ENCODE results near the gene CIAO3.
"Not testable (repeated sequence)": the region's sequence is repeated elsewhere in the genome, so short reads cannot be mapped to it uniquely, and the experiment has no call there.

The CIAO3 gene

DNA sequence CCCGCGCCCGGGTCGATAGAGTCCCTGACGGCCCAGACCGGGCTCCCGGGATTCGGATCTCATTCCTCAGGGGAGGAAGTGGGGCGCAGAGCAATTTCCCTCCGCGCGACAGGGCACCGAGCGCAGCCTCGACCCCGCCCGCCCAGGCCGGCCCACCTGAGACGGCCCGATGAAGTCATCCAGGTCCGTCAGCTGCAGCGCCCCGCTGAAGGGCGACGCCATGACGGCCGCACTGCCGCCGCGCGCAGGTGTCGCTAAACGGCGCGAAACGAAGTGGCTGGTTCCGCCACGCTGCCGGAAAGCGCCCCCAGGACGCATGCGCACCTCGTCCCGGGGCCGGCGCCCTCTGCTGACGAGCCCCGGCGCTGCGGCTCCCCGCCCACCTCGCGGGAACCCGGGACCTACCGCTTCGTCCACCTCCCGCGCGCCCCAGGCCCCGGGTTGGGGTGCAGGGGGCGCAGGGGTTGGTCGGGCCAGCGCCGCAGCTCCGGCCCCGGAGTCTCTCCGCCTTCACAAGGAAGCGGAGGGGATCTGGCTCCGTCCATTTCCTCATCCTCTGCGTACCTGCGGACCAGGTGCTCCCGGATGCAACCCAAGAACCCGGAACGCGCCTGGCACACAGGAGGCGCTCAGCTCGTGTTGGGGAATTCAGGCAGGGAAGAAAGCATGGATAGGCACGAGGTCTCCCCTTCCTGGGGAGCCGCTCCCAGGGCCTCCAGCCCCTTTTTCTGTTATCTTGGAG is at the start of gene CIAO3:
TSS of gene CIAO3 (minus strand) at position 234 of the 742 bp plus-strand sequence. CDS start at position 222, 12 bp downstream.
- FAIRE-seq: no peak

DNA sequence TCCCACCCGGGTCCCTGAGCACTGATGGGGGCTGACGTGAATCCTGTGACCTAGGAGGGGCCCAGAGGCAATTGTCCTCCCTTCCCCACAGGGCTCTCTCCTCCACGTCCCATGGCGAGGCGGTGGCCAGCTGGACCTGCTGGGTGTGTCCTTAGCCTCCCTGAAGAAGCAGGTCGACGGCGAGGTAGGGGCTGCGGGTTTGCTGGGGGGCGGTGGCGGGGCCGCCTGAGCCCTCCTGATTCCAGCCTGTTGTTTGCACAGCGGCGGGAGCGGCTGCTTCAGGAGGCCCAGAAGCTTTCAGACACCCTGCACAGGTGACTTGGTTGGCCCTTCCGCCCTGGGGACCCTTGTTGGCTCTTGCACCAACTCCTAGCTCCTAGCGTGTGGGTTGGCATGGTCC is 49.3 kb upstream of the CIAO3 start:
- no peak for FAIRE-seq

DNA sequence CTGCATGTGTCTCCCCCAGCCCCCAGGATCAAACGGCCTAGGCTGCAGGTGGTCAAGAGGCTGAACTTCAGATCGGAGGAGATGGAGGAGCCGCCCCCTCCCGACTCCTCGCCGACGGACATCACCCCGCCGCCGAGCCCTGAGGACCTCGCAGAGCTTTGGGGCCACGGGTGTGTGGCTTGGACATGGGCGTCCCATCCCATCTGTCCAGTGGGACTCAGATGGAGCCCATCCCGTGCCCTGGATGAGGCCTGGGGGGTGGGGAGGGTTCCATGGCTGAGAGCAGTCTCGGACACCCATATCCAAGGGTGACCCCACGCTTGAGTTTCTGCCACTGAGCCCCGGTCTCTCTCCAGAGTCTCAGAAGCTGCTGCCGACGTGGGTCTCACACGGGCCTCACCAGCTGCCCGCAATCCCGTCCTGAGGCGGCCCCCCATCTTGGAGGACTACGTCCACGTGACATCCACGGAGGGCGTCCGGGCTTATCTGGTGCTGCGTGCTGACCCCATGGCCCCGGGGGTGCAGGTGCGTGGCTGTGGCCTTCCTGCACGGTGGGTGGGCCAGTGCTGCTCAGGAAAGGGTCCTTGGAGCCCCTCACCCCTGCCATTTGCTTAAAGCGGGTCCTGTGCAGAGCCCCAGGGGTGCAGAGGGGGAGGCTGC is 48.5 kb upstream of the CIAO3 start:
- no peak for FAIRE-seq

DNA sequence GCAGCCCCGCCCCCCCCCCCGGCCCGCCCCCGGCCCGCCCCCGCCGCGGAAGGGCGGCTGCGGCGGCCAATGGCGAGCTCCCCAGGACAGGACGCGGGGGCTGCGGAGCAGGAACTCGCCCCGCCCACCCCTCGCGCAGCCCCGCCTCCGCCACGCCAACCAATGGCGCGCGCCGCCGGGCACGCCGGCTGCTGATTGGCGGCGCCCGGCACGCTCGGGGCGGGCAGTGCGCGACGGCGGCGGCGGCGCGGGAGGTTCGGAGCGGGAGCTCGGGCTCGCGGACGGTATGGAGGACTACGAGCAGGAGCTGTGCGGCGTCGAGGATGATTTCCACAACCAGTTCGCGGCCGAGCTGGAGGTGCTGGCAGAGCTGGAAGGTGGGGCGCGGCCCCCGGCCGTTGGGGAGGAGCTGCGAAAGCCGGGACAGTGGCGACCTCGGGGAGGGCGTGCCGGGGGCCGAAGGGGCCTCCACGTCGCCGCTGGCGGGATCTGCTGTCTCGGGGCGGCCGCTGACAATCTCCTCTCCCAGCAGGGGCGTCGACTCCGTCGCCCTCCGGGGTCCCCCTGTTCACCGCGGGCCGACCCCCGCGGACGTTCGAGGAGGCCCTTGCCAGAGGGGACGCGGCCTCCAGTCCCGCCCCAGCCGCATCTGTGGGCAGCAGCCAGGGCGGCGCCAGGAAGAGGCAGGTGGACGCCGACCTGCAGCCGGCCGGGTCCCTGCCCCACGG is 47.8 kb upstream of the CIAO3 start, which contains the start of gene CHTF18:
TSS of gene CHTF18 (plus strand) at position 222 of the 728 bp plus-strand sequence. CDS start at position 287, 65 bp downstream.
- FAIRE-seq: no peak

DNA sequence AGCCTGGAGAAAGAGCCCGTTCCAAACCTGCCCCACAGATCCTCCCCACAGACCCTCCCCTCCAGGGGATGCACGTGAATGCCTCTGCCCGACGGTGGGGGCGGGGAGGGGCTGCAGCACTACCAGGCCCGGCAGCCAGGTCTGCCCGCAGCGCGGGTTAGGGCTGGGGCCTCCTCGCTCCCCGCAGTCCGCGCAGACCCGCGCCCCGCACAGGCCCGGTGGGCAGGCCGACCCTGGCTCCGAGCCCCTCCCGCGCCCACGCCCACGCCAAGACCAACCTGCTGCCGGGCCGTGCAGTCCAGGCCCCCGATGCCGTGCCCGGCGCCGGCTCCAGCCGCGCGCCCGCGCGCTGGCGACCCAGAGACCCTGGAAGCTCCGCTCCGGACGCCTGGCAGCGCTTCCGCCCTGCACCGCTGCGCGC is 47.2 kb upstream of the CIAO3 start, which contains the start of gene RPUSD1:
TSS of gene RPUSD1 (minus strand) at position 404 of the 421 bp plus-strand sequence. CDS start 644 bp downstream, outside the sequence.
- no peak for FAIRE-seq

DNA sequence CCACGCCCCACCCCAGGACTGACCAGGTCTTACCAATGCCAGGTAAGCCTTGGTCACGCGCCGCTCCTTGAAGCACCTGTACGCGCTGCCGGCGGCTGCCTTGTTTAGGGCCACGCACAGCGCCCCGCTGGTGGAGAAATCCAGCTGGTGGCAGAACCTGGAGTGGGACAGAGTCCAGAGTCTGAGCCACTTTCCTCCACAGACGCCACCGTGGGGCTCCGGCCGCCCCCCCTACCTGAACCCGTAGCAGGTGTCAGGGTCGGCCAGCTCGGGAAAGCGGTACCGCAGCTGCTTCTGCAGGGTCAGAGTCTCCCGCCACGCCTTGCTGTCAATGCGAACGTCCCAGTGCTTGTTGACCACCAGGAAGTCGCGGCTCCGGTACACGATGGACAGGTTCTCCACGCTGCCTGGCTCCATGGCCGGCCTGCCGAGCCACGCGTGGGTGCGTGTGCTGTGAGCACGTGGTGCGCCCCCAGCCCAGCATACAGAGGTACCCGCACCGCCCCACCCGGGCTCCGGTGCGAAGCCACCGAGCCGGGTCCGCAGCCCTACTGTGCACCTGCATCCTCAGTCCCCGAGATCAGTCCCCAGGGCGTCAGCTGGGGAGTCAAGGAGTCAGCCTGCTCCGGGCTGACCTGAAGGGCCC is 46.6 kb upstream of the CIAO3 start:
- no peak for FAIRE-seq

DNA sequence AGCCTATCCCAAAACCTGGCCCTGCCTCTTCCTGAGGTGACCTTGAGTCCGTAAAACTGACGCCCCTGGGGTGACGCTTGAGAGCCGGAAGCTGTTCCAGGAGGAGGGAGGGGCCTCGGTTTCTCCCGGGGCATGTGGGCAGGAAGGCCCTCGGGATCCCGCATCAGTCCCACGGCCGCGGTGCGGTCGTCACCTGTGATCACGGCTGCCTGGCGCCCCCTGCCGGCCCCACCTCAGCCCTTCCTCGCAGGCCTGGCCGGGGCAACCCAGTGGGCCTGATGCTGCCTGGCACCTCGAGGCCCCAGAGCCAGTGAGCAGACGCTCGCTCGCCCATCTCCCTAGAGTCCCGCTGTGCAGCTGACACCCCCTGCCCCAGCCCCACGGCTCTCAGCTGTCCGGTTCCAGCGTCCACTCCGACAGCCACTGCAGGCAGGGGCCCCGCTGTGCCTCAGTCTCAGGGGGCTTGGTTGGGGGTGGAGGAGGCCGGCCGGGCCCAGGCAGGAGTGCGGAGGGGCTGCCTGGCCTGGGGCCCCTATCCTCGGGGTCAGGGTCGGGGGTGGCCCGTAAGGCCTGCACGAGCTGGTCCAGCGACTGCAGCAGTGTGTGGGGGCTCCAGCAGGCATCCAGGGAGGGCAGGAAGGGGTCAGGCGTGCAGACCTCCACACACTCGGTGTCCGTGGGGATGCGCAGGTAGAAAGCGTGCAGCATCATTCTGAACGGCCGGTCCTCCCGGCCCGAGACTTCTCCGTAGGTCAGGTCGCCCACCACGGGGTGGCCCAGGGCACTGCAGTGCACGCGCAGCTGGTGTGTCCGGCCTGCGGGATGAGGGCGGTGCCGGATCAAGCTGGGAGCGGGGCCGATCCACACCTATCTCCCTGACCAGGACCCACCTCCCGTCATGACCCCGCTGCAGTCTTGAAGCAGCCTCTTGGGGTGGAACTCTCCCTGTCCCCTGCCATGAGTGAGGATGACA is 45.1 kb upstream of the CIAO3 start:
- FAIRE-seq: no peak

DNA sequence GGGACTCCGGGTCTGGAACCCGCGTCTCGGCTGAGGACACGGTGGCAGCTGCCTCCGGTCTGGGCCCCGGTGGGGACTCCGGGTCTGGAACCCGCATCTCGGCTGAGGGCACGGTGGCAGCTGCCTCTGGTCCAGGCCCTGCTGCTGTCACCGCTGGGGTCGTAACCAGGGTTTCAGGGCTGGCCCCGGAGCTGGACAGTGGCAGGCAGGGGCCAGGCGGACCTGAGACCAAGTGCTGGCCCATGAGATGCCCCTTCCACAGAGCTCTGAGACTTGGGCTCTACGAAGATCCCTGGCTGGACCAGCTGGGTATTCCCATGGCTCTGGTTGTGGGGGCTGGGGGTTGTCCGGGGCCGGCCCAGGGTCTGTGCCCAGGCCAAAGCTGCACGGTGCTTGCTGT is 43.6 kb upstream of the CIAO3 start:
- FAIRE-seq: no peak

DNA sequence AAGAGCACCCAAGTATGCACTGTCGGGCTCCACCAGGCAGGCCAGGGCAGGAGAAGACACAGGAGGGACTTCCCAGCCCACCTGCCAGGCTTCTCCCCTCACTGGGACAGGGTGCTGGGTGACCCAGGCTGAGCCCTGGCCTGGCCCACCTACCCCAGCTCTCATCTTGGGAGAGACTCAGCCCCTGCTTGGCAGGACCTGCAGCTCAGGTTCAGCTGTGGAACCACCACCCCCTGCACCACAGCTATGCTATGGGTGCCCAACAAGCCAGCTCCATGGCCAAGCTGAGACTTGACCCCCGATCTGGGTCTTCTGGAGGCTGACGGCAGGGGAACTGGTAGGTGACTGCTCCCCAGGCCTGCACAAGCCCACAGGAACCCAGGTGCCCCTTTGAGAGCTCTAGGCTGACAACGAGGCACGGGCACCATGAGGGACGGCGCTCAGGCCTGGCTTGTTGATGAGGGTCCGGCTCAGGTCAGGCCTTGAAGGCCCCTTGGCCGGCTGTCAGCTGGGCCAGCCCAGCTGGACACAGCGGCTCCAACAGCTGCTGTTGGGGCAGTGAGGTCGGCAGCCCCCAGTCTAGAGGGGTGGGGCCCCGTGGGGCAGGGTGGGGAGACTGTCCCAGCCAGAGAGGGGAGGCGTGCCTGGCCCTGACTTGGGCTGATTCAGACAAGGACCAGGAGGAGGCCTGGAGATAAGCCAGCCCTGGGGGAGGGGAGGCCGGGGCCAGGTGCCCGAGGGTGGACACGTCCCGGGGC is 42.8 kb upstream of the CIAO3 start:
- FAIRE-seq: no peak

DNA sequence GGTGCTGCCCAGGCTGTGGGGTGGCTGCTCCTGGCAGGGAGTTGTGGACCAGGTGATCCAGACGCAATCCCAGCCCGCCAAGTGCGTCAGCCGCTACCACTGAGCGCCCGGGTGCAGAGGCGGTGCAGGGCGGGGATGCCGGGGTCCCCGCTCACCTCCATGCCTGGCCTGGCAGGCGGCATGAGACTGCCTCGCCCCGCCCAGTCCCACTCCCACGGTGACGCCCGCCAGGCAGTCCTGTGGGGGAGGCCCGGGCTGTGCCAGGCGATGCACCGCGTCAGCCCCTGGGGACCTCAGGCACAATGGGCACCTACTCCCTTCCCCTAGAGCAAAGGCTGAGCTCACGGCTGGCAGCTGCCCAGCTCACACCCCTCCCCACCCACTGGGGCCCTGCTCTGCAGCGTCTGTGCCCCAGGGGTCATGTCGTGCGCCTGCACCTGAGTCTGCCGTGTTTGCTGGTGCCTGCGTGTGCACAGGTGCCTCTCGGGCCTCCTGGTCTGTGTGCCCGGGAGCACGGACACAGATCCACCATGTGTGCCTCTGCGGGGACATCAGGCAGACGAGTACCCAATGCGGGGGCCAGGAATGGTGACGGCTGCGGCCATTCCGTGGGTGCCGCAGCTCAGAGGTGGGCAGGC is 42.1 kb upstream of the CIAO3 start:
- FAIRE-seq: no peak

DNA sequence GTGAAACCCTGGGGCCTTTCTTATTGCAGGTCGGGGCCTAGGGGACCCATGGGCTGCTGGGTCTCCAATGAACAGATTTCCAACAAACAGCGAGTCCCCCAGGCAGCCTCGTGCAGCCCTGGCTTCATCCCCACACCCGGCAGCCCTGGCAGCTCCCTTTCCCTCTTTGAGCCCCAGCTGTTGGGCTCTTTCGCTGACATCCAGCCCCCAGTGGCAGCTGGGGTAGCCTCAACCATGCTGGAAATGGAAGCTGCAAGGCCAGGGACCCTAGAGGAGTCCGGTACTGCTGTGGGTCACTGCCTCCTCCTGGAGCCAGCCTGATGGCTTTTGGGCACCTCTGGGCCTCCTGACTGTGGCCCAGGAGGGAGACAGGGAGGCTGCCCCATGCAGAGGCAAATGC is 41.5 kb upstream of the CIAO3 start:
- no peak for FAIRE-seq

DNA sequence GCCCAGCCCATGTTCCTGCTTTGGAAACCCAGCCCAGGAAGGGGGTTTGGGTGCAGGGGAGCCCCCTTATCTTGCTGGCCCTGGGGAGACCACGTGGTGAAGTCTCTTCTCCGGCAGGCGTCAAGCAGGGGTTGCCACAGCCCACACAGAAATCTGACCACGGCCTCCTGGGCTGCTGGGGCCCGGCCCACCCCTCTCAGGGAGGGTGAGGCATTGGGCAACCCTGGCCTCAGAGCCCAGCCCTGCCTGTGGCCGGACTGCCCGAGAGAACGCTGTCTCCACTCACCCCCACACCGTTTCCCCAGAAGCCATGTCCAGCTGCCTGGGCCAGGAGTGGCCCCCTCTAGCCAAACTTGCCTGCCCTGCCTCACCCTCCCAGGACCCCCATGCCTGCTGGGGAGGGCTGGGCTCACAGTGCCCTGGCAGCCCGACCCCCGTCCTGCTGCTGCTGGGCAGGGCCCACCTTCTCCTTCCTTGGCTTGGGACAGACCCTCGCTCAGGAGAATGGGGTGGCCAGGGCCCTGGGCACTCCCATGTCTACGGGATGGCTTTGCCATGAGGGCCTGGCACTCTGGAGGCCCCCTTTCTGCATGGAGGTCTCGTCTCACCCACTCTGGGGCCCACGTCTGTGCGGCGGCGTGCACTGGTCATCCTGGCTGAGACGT is 40.7 kb upstream of the CIAO3 start:
- FAIRE-seq: no peak

DNA sequence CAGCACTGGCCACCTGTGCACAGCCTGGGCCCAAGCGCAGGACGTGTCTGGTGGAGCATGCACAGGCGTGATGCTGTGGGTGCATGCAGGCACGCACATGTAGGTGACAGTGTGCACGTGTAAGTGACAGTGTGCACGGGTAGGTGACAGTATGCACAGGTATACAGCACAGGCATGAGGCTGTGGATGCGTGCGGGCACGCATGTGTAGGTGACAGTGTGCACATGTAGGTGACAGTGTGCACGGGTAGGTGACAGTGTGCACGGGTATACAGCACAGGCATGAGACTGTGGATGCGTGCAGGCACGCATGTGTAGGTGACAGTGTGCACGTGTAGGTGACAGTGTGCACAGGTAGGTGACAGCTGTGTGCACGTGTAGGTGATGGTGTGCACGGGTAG is 39.5 kb upstream of the CIAO3 start:
- FAIRE-seq: no peak

DNA sequence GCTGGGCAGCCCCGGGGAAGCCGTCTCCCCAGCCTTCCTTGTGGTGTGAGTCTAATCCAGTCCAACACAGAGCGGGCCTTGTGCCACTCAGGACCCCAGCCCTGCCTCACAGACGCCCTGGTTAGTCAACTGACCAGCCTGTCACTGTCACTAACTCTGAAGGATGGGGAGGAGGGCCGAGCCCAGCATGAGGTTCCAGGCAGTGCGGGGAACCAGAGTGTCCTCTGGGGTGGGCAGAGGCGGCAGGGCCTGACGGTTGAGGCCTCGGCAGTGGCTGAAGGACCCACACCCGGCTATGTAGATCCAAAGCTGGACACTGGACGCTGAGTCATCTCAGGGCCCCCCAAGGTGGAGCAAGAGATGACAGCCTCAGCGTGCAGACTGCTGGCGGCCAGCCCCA is 38.8 kb upstream of the CIAO3 start:
- FAIRE-seq: no peak

DNA sequence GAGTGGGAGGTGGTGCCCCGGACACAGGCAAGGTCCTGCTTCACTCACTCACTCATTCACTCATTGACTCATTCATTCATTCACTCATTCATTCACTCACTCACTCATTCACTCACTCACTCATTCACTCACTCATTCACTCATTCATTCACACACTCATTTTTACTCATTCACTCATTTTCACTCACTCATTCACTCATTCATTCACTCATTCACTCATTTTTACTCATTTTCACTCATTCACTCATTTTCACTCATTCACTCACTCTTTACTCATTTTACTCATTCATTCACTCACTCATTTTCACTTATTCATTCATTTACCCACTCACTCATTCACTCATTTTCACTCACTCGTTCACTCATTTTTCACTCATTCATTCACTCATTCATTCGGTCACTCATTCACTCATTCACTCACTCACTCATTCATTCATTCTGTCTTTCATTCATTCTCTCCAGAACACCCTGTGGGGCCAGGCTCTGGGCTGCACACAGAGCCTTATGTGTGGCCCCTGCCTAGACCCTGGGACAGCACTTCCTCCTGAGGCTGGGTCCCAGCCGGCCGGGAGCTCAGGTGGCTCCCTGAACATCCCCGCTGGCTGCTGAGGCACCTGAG is 38.2 kb upstream of the CIAO3 start:
- no peak for FAIRE-seq

DNA sequence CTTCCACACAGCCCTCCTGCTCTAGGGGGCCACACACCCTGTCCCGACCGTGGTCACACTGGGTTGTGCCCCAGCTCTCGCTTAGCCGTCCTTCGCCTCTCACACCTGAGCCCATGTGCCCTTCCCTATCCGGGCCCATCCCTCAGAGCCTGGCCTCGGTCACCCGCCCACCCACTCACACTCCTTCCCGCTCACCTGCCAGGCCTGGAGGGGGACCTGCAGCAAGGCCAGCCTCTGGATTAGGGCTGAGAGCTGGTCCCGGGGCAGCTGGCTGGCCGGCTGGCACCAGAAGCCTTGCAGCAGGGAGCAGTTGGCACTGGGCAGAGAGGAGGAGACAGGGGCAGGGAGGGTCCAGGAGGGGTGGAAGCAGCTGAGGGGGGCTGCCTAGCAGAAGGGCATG is 37.6 kb upstream of the CIAO3 start:
- no peak for FAIRE-seq

DNA sequence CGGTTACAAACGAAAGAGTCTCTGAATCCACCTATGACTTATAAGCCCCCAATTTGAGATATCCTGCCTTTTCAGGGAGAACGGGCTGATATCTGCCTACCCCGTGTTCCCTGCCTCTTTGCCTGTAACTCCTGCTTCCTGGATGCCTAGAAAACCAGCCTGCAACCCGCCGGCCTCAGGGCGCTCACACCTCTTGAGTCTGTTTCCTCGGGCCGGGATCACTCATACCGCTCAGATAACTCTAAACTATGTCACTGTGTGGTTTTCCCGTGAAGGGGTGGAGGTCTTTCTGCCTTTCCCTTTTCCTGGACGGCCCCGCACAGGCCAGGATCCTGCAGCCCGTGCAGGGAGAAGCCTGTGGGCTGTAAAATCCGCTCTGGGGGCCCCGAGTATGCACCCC is 37.0 kb upstream of the CIAO3 start:
- FAIRE-seq: no peak

DNA sequence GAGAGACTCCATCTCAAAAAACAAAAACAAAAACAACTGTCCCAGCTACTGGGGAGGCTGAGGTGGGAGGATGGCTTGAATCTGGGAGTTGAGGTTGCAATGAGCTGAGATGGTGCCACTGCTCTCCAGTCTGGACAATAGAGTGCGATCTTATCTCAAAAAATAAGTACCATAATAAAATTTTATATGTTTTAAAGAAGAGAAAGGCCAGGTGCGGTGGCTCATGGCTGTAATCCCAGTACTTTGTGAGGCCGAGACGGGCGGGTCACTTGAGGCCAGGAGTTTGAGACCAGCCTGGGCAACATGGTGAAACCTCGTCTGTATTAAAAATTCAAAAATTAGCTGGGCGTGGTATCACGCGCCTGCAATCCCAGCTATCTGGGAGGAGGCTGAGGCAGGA is 36.0 kb upstream of the CIAO3 start:
- FAIRE-seq: no peak

DNA sequence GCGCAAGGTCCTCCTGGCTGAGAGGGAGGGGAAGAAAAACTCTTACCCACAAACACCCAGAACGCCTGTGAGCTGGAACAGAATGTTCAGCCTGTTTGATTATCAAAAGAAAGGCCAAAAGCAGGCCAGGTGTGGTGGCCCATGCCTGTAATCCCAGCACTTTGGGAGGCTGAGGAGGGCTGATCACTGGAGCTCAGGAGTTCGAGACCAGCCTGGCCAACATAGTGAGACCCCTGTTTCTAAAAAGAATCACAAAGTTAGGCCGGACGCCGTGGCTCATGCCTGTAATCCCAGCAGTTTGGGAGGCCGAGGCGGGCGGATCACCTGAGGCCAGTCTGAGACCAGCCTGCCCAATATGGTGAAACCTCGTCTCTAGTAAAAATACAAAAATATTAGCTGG is 35.5 kb upstream of the CIAO3 start:
- not testable (repeated sequence) for FAIRE-seq

Measured in A204.1 (cell line).